Glutamatergic neuron (in vitro differentiated cells): ENCODE data around the gene STRN4. TPM values are rescaled to one million over a fixed set of nuclear protein-coding genes. Genes with fewer than 3 reads are reported as not detected.
"Not testable (repeated sequence)": the region's sequence is repeated elsewhere in the genome, so short reads cannot be mapped to it uniquely, and the experiment has no call there.

ENCODE experiments used
- DNase-seq: peaks from one replicate; pipeline ENCODE4 v3.0.0; 2022
- H3K27ac Mint-ChIP-seq: one replicate; pipeline ENCODE4 v1.8.0; 2020; ENCODE audit warnings: mild to moderate bottlenecking, mixed read lengths, inconsistent platforms; ENCODE audit not compliant: unreplicated experiment
- H3K27me3 Mint-ChIP-seq: one replicate; pipeline ENCODE4 v1.8.0; 2020; ENCODE audit warnings: mild to moderate bottlenecking, moderate library complexity, mixed read lengths, inconsistent platforms; ENCODE audit not compliant: unreplicated experiment
- H3K36me3 Mint-ChIP-seq: one replicate; pipeline ENCODE4 v1.8.0; 2020; ENCODE audit warnings: mild to moderate bottlenecking, mixed read lengths, inconsistent platforms; ENCODE audit not compliant: unreplicated experiment
- H3K4me1 Mint-ChIP-seq: one replicate; pipeline ENCODE4 v1.8.0; 2020; ENCODE audit warnings: mild to moderate bottlenecking, low read depth, mixed read lengths, inconsistent platforms; ENCODE audit not compliant: unreplicated experiment
- H3K4me3 Mint-ChIP-seq: one replicate; pipeline ENCODE4 v1.8.0; 2020; ENCODE audit warnings: mild to moderate bottlenecking, mixed read lengths, inconsistent platforms; ENCODE audit not compliant: unreplicated experiment
- H3K9me3 Mint-ChIP-seq: one replicate; pipeline ENCODE4 v1.8.0; 2020; ENCODE audit warnings: mild to moderate bottlenecking, moderate library complexity, mixed read lengths, inconsistent platforms; ENCODE audit not compliant: unreplicated experiment
- total RNA-seq: library from RNA; stranded (reverse); fragmentation: NEBNext Ultra II Directional; extraction: Animal tissue kit (Norgen Biotek cat#: 25700); gene quantifications from one replicate; pipeline ENCODE4 v1.2.1, GENCODE V29; 2021; ENCODE audit not compliant: unreplicated experiment
- TF ChIP-seq, protein P1 (sequence below): fragments of 200-600 bp; sonication (generic); IDR thresholded peaks from one replicate; pipeline ENCODE4 v1.5.0; 2021; ENCODE audit not compliant: partially characterized antibody, unreplicated experiment

Gene STRN4
- total RNA-seq, 1 donor from 2014 or later = 117 TPM

DNA sequence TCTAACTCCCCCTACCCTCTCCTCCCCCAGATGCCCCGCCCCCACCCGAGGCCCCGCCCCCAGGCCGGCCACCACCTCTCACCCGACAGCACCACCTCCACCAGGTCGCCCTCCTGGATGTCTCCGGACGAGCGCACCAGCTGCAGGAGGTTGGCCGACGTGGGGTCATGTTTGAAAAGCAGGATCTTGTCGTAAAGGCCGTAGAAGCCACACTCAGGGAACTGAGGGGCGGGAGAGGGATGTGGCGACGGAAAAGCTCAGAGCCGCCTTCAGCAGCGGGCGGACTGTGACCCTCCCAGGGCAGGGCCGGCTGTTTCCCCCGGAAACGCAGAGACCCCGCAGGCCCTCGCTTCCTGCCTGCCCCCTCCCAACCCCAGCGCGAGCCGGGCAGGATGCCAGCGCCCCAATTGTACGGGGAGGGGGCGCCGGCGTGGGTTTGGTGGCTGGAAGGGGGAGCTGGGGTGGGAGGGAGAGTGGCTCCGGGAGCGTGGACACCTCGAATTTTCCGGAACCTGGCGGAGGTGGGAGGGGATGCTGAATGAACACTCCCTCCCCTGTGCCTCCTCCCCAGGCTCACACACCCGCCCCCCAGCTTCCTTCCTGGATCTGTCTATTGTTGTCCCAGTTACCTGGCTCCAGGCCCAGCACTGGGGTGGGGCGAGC is 32.3 kb downstream of the STRN4 start:
- H3K27me3 Mint-ChIP-seq = peaks cover 5% of the 10 kb centered on the region
- DNase-seq = peak; percentile 80
- no peaks in the 10 kb centered on the region for H3K36me3 Mint-ChIP-seq
- H3K9me3 Mint-ChIP-seq = peaks cover 3% of the 10 kb centered on the region
- H3K4me1 Mint-ChIP-seq = peaks cover 13% of the 10 kb centered on the region
- TF ChIP-seq, protein P1, sequence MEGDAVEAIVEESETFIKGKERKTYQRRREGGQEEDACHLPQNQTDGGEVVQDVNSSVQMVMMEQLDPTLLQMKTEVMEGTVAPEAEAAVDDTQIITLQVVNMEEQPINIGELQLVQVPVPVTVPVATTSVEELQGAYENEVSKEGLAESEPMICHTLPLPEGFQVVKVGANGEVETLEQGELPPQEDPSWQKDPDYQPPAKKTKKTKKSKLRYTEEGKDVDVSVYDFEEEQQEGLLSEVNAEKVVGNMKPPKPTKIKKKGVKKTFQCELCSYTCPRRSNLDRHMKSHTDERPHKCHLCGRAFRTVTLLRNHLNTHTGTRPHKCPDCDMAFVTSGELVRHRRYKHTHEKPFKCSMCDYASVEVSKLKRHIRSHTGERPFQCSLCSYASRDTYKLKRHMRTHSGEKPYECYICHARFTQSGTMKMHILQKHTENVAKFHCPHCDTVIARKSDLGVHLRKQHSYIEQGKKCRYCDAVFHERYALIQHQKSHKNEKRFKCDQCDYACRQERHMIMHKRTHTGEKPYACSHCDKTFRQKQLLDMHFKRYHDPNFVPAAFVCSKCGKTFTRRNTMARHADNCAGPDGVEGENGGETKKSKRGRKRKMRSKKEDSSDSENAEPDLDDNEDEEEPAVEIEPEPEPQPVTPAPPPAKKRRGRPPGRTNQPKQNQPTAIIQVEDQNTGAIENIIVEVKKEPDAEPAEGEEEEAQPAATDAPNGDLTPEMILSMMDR = no peak
- peak overlapping the region; percentile 90 for H3K27ac Mint-ChIP-seq
- peak overlapping the region; percentile 86 for H3K4me3 Mint-ChIP-seq

DNA sequence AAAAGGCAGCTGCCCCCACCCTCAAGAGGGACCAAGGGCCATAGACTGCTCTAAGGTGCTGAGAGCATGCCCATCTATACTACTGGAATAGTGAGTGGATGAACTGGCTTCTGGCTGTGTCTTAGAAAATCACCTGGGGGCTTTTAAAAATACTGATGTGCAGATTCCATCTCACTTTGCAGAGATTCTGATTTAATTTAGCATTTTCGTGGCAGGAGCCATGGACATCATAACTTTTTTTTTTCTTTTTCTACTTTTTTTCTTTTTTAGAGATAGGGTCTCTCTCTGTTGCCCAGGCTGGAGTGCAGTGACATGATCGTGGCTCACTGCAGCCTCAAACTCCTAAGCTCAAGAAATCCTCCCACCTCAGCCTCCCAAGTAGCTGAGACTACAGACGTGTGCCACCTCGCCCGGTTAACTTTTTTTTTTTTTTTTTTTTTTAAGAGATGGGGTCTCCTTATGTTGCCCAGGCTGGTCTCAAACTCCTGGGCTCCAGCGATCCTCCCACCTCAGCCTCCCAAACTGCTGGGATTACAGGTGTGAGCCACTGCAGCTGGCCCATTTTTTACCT is 33.4 kb downstream of the STRN4 start:
- not testable (repeated sequence) for H3K27me3 Mint-ChIP-seq

DNA sequence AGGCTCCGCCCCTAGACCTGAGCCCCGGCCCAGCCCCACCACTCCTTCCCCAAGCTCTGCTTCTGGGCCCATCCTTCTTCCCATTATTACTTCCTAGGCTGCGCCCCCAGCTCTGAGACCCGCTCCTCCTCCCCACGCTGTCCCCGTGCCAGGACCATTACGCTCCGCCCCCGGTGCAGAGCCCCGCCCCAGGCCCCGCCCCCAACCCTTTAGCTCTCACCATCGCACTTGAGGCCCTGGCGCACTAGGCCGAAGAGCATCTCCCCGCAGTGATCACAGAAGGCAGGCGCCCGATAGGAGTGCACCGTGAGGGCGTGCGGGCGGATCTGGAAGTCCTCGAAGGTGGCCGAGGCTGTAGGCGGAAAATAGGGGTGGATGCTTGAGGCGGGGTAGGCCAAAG is 35.6 kb downstream of the STRN4 start:
- Mint-ChIP-seq H3K27me3 (peaks cover 2% of the 10 kb centered on the region), H3K36me3 (no peaks in the 10 kb centered on the region), H3K4me1 (peaks cover 10% of the 10 kb centered on the region), H3K27ac (no peak overlapping the region), H3K4me3 (no peak overlapping the region), H3K9me3 (peaks cover 5% of the 10 kb centered on the region)
- no peak for DNase-seq
- TF ChIP-seq, protein P1 = no peak

More for the DNA sequence above, 33.4 kb downstream of the STRN4 start:
- H3K4me1 Mint-ChIP-seq = peaks cover 13% of the 10 kb centered on the region
- not testable (repeated sequence) for H3K27ac Mint-ChIP-seq, H3K36me3 Mint-ChIP-seq, H3K9me3 Mint-ChIP-seq, DNase-seq
- H3K4me3 Mint-ChIP-seq = peak overlapping the region; percentile 86

DNA sequence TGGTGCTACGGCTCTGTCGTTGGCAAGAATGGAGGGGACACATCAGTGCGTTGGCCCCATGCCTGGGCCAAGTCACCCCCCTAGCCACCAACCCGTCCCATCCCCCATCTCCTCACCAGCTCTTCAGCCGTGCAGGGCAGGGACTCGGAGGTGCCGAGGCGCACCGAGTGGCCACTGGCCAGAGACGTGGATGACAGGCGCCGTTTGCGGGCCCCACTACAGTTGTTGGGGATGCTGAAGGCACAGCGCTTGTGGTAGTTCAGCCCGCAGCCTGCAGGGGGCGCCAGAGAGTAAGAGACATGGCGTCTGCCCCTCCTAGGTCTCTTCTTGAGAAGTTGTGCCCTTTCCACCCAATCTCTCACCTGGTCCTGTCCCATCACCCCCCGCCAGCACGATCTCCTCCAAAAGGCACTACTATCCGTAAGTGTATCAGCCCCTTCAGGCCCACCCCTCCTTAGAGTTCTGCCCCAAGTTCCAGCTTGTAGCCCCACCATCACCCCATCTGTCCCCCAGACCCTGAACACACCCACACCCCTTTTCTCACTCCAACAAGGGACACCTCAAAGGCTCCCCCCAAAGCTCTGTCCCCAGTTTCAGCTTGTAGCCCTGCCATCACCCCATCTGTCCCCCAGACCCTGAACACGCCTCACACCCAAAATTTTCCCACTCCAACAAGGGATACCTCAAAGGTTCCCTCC is 41.7 kb downstream of the STRN4 start:
- Mint-ChIP-seq H3K36me3 (no peaks in the 10 kb centered on the region), H3K27ac (no peak overlapping the region), H3K27me3 (no peaks in the 10 kb centered on the region), H3K4me1 (no peaks in the 10 kb centered on the region), H3K9me3 (peaks cover 3% of the 10 kb centered on the region), H3K4me3 (no peak overlapping the region)
- TF ChIP-seq, protein P1 = peak; percentile 98
- DNase-seq = peak; percentile 91

DNA sequence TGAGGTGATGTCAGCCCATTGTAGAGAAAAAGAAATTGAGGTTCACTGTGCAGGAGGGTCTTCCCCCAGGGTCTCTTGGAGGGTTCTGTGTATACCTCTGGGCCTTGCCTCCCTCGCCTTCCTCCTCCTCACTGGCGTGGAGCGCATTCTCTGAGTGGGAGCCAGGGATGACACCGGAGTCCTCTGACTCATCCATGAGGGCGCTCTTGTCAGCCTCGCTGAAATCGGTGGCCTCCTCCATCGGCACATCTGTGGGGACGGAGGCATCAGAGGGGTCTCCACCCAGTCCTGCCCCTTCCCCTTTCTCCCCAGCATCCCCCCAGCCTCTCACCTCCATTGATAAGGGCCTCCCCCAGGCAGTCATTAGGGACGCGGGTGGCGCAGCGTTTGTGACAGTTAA is 45.5 kb downstream of the STRN4 start:
- Mint-ChIP-seq H3K27me3 (peaks cover 2% of the 10 kb centered on the region), H3K27ac (no peak overlapping the region), H3K36me3 (no peaks in the 10 kb centered on the region), H3K4me3 (no peak overlapping the region), H3K9me3 (peaks cover 1% of the 10 kb centered on the region), H3K4me1 (no peaks in the 10 kb centered on the region)
- DNase-seq = no peak
- TF ChIP-seq, protein P1 = no peak
